ENCODE data around the gene DUSP1. TPM values are rescaled to one million over a fixed set of nuclear protein-coding genes. Genes with fewer than 3 reads are reported as not detected.
A peak's percentile ranks its signal among the peaks of the same experiment; 100 is the strongest.

The DUSP1 gene
- polyA plus RNA-seq, 1 donor from 2014 or later: 48.3 TPM

GRCh38 chr5:172771439-172772111 lies 580 bp upstream of the DUSP1 start:
- Histone ChIP-seq H3F3A (ENCODE audit: insufficient read depth, low read length, poor library complexity, severe bottlenecking) (peaks cover 5% of the 10 kb centered on the region), H3K79me2 (replicated peaks; ENCODE audit: insufficient read depth, low read length) (peaks cover 44% of the 10 kb centered on the region), H2AFZ (ENCODE audit: low read depth, low read length) (peak overlapping the region; percentile 53), H3K4me3 (ENCODE audit: low read length) (peak overlapping the region; percentile 98), H3K27me3 (ENCODE audit: insufficient read depth, low read depth, low read length) (no peaks in the 10 kb centered on the region), H3K9me2 (ENCODE audit: insufficient read depth, low read length) (no peaks in the 10 kb centered on the region), H3K9ac (ENCODE audit: low read length) (peak overlapping the region; percentile 100), H3K36me3 (ENCODE audit: insufficient read depth, low read length) (peaks cover 14% of the 10 kb centered on the region), H3K9me3 (ENCODE audit: low read length) (no peaks in the 10 kb centered on the region), H3K27ac (ENCODE audit: low read length) (peak overlapping the region; percentile 99), H4K20me1 (ENCODE audit: insufficient read depth) (no peaks in the 10 kb centered on the region), H3K4me2 (ENCODE audit: low read length) (peak overlapping the region; percentile 94)
- TF ChIP-seq, protein P1, sequence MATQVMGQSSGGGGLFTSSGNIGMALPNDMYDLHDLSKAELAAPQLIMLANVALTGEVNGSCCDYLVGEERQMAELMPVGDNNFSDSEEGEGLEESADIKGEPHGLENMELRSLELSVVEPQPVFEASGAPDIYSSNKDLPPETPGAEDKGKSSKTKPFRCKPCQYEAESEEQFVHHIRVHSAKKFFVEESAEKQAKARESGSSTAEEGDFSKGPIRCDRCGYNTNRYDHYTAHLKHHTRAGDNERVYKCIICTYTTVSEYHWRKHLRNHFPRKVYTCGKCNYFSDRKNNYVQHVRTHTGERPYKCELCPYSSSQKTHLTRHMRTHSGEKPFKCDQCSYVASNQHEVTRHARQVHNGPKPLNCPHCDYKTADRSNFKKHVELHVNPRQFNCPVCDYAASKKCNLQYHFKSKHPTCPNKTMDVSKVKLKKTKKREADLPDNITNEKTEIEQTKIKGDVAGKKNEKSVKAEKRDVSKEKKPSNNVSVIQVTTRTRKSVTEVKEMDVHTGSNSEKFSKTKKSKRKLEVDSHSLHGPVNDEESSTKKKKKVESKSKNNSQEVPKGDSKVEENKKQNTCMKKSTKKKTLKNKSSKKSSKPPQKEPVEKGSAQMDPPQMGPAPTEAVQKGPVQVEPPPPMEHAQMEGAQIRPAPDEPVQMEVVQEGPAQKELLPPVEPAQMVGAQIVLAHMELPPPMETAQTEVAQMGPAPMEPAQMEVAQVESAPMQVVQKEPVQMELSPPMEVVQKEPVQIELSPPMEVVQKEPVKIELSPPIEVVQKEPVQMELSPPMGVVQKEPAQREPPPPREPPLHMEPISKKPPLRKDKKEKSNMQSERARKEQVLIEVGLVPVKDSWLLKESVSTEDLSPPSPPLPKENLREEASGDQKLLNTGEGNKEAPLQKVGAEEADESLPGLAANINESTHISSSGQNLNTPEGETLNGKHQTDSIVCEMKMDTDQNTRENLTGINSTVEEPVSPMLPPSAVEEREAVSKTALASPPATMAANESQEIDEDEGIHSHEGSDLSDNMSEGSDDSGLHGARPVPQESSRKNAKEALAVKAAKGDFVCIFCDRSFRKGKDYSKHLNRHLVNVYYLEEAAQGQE (IDR thresholded peaks at IDR 0.05; ENCODE audit: borderline replicate concordance): no peak
- TF ChIP-seq EZH2 (IDR thresholded peaks at IDR 0.05; ENCODE audit: borderline replicate concordance, insufficient read depth, low read length, poor library complexity, severe bottlenecking) (no peak), POLR2AphosphoS5 (IDR thresholded peaks at IDR 0.05) (no peak), TAF1 (IDR thresholded peaks at IDR 0.05; ENCODE audit: low read depth) (no peak), RAD21 (conservative IDR thresholded peaks at IDR 0.05) (no peak), SMC3 (conservative IDR thresholded peaks at IDR 0.05; ENCODE audit: poor library complexity) (no peak), MXI1 (conservative IDR thresholded peaks at IDR 0.05; ENCODE audit: poor library complexity, severe bottlenecking) (no peak), EP300 (conservative IDR thresholded peaks at IDR 0.05; ENCODE audit: poor library complexity, severe bottlenecking) (no peak)
- TF ChIP-seq, protein P2, sequence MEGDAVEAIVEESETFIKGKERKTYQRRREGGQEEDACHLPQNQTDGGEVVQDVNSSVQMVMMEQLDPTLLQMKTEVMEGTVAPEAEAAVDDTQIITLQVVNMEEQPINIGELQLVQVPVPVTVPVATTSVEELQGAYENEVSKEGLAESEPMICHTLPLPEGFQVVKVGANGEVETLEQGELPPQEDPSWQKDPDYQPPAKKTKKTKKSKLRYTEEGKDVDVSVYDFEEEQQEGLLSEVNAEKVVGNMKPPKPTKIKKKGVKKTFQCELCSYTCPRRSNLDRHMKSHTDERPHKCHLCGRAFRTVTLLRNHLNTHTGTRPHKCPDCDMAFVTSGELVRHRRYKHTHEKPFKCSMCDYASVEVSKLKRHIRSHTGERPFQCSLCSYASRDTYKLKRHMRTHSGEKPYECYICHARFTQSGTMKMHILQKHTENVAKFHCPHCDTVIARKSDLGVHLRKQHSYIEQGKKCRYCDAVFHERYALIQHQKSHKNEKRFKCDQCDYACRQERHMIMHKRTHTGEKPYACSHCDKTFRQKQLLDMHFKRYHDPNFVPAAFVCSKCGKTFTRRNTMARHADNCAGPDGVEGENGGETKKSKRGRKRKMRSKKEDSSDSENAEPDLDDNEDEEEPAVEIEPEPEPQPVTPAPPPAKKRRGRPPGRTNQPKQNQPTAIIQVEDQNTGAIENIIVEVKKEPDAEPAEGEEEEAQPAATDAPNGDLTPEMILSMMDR (IDR thresholded peaks at IDR 0.05; ENCODE audit: poor library complexity, severe bottlenecking): no peak

DNA sequence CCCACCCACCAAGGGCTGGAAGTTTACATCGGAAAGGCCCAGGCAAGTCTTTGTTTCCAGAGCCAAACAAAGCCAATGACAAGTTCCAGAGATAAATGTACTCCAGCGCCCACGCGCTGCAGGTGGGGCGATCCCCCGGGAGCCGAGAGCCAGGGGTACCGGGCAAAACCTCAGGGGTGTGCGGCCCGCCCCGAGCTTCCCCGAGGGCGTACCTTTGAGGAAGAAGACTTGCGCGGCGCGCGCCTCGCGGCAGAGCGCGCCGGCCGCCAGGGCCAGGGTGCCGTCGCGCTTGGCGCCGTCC lies 671 bp downstream of the DUSP1 start:
- H3K4me2 ChIP-seq (ENCODE audit: low read length): peak overlapping the region; percentile 97
- peaks cover 13% of the 10 kb centered on the region for H3F3A ChIP-seq (ENCODE audit: insufficient read depth, low read length, poor library complexity, severe bottlenecking)
- H3K9me2 ChIP-seq (ENCODE audit: insufficient read depth, low read length): no peaks in the 10 kb centered on the region
- peak overlapping the region; percentile 99 for H3K27ac ChIP-seq (ENCODE audit: low read length)
- no peaks in the 10 kb centered on the region for H4K20me1 ChIP-seq (ENCODE audit: insufficient read depth)
- H3K79me2 ChIP-seq (replicated peaks; ENCODE audit: insufficient read depth, low read length): peaks cover 48% of the 10 kb centered on the region
- no peak for TF ChIP-seq POLR2AphosphoS5 (IDR thresholded peaks at IDR 0.05)
- TF ChIP-seq, protein P1 (IDR thresholded peaks at IDR 0.05; ENCODE audit: borderline replicate concordance): peak; percentile 24
- TF ChIP-seq MXI1 (conservative IDR thresholded peaks at IDR 0.05; ENCODE audit: poor library complexity, severe bottlenecking): no peak
- peak overlapping the region; percentile 100 for H3K9ac ChIP-seq (ENCODE audit: low read length)
- peak overlapping the region; percentile 98 for H3K4me3 ChIP-seq (ENCODE audit: low read length)
- peaks cover 14% of the 10 kb centered on the region for H3K36me3 ChIP-seq (ENCODE audit: insufficient read depth, low read length)
- H2AFZ ChIP-seq (ENCODE audit: low read depth, low read length): no peak overlapping the region
- no peaks in the 10 kb centered on the region for H3K27me3 ChIP-seq (ENCODE audit: insufficient read depth, low read depth, low read length)
- H3K9me3 ChIP-seq (ENCODE audit: low read length): no peaks in the 10 kb centered on the region

Data from neural cell (in vitro differentiated cells).